ENCODE measurements around the gene TTLL4.

GRCh38 chr2:218734190-218734975 lies 23.7 kb downstream of the TTLL4 start:
- TF ChIP-seq, protein P1, sequence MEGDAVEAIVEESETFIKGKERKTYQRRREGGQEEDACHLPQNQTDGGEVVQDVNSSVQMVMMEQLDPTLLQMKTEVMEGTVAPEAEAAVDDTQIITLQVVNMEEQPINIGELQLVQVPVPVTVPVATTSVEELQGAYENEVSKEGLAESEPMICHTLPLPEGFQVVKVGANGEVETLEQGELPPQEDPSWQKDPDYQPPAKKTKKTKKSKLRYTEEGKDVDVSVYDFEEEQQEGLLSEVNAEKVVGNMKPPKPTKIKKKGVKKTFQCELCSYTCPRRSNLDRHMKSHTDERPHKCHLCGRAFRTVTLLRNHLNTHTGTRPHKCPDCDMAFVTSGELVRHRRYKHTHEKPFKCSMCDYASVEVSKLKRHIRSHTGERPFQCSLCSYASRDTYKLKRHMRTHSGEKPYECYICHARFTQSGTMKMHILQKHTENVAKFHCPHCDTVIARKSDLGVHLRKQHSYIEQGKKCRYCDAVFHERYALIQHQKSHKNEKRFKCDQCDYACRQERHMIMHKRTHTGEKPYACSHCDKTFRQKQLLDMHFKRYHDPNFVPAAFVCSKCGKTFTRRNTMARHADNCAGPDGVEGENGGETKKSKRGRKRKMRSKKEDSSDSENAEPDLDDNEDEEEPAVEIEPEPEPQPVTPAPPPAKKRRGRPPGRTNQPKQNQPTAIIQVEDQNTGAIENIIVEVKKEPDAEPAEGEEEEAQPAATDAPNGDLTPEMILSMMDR (IDR thresholded peaks at IDR 0.05) = no peak
- no peak for TF ChIP-seq POLR2A (IDR thresholded peaks at IDR 0.05)
- TF ChIP-seq EP300 (IDR thresholded peaks at IDR 0.05) = no peak
